GM12872 (cell line): ENCODE results near the gene SPHK1.

Experiments used
- TF ChIP-seq, protein P1 (sequence below): IDR thresholded peaks from 3 replicates; pipeline ENCODE4 v1.5.1; 2011; ENCODE audit warnings: low read depth, mild to moderate bottlenecking, low read length, moderate library complexity; ENCODE audit not compliant: insufficient read depth

SPHK1 gene

GRCh38 chr17:76399175-76400172 lies 15.1 kb downstream of the SPHK1 start:
- TF ChIP-seq, protein P1, sequence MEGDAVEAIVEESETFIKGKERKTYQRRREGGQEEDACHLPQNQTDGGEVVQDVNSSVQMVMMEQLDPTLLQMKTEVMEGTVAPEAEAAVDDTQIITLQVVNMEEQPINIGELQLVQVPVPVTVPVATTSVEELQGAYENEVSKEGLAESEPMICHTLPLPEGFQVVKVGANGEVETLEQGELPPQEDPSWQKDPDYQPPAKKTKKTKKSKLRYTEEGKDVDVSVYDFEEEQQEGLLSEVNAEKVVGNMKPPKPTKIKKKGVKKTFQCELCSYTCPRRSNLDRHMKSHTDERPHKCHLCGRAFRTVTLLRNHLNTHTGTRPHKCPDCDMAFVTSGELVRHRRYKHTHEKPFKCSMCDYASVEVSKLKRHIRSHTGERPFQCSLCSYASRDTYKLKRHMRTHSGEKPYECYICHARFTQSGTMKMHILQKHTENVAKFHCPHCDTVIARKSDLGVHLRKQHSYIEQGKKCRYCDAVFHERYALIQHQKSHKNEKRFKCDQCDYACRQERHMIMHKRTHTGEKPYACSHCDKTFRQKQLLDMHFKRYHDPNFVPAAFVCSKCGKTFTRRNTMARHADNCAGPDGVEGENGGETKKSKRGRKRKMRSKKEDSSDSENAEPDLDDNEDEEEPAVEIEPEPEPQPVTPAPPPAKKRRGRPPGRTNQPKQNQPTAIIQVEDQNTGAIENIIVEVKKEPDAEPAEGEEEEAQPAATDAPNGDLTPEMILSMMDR = no peak

DNA sequence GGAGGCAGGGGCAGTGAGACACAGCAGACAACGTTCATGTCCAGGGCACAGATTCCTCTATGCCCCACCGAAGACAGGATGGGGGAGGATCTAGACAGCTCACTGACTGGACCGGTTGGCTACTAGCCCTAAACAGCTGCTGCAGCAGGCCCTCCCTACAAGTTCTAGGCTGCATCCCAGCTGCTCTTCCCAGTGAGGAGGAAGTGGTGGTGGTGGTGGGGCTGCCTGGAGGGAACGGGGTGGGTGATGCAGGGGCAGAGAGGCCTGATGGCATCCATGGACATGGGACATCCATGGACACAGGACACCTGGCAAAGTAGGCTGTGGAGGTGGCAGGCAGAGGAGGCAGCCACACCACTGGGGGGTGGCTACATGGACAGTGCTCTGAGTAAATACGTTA lies 18.3 kb downstream of the SPHK1 start:
- TF ChIP-seq, protein P1 = no peak

- TF ChIP-seq, protein P1 = no peak
Observed at GRCh38 chr17:76404256-76404655, 19.8 kb downstream of the SPHK1 start.

DNA sequence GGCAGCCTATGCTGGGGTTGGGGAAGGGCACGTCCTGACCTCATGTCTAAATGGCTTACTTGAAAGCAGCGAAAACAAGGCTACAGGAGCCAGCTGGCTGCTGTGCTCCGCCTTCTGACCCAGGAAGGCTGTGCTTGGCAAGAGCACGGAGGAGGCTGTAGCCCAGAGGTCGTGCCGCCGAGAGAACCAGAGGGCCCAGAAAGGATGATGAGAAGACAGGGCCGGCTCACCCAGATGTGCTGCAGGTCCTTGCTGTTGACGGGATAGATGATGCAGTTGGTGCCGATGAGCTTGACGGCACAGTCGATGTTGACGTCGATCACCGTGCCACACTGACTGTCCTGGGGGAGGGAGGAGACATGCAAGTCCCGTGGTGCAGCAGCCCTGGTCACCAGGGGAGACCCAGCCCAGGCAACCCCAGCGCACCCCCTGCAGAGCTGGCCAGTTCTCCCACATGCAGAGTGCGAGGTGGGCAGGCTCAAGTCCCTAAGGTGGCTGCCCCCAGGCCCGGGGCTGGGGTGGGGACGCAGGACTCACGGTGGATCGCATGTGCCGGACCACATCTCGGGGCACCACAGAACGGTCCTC lies 20.7 kb downstream of the SPHK1 start:
- TF ChIP-seq, protein P1 = no peak

GRCh38 chr17:76405607-76405966 lies 21.2 kb downstream of the SPHK1 start:
- TF ChIP-seq, protein P1 = no peak

- TF ChIP-seq, protein P1 = no peak
Observed at GRCh38 chr17:76405967-76406647, 21.7 kb downstream of the SPHK1 start.

GRCh38 chr17:76407509-76407908 lies 23.1 kb downstream of the SPHK1 start:
- TF ChIP-seq, protein P1 = no peak
